Epithelial cell of esophagus (primary cell): ENCODE data around the gene FIG4.
A peak's percentile ranks its signal among the peaks of the same experiment; 100 is the strongest.

ENCODE experiments used
- DNase-seq: peaks from one replicate; pipeline ENCODE4 v3.0.0; 2010; ENCODE audit warnings: low read depth
- H3K4me3 ChIP-seq: 2 replicates; pipeline ENCODE4 v1.5.1; 2011; ENCODE audit warnings: mild to moderate bottlenecking, low read length, control low read depth
- TF ChIP-seq, protein P1 (sequence below): IDR thresholded peaks from 2 replicates; pipeline ENCODE4 v1.5.1; 2011; ENCODE audit warnings: low read depth, mild to moderate bottlenecking, low read length, control low read depth, inconsistent platforms; ENCODE audit not compliant: insufficient read depth; ENCODE audit errors: missing control alignments

The FIG4 gene

GRCh38 chr6:109782491-109782999 lies 91.4 kb downstream of the FIG4 start:
- TF ChIP-seq, protein P1, sequence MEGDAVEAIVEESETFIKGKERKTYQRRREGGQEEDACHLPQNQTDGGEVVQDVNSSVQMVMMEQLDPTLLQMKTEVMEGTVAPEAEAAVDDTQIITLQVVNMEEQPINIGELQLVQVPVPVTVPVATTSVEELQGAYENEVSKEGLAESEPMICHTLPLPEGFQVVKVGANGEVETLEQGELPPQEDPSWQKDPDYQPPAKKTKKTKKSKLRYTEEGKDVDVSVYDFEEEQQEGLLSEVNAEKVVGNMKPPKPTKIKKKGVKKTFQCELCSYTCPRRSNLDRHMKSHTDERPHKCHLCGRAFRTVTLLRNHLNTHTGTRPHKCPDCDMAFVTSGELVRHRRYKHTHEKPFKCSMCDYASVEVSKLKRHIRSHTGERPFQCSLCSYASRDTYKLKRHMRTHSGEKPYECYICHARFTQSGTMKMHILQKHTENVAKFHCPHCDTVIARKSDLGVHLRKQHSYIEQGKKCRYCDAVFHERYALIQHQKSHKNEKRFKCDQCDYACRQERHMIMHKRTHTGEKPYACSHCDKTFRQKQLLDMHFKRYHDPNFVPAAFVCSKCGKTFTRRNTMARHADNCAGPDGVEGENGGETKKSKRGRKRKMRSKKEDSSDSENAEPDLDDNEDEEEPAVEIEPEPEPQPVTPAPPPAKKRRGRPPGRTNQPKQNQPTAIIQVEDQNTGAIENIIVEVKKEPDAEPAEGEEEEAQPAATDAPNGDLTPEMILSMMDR = no peak

GRCh38 chr6:109783250-109783986 lies 92.3 kb downstream of the FIG4 start:
- H3K4me3 ChIP-seq = no peak overlapping the region

More at GRCh38 chr6:109782491-109782999, 91.4 kb downstream of the FIG4 start:
- H3K4me3 ChIP-seq = no peak overlapping the region
- no peak for DNase-seq

GRCh38 chr6:109787312-109787711 lies 96.2 kb downstream of the FIG4 start:
- no peak overlapping the region for H3K4me3 ChIP-seq
- no peak for DNase-seq
- TF ChIP-seq, protein P1 = no peak

More at GRCh38 chr6:109783250-109783986, 92.3 kb downstream of the FIG4 start:
- peak; percentile 22 for DNase-seq
- TF ChIP-seq, protein P1 = peak; percentile 17

DNA sequence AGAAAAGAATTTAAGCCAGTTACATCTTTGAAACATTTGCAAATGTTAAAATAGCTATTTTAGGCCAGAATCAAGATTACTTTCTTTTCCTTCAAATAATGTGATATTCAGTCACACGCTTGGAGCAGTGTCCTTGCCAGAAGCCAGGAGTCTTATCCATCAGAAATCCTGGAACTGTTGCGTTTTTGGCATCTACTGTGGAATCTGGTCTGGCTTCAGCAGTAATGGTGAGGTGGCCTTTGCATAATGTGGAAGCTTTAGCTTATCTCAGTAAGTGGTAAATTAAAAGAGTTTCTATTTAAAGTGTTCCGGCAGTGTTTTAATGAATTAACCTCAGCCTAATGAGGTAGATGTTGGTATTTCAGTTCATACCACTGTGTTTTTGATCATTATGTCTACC lies 97.6 kb downstream of the FIG4 start:
- TF ChIP-seq, protein P1 = no peak
- no peak overlapping the region for H3K4me3 ChIP-seq
- DNase-seq = no peak

DNA sequence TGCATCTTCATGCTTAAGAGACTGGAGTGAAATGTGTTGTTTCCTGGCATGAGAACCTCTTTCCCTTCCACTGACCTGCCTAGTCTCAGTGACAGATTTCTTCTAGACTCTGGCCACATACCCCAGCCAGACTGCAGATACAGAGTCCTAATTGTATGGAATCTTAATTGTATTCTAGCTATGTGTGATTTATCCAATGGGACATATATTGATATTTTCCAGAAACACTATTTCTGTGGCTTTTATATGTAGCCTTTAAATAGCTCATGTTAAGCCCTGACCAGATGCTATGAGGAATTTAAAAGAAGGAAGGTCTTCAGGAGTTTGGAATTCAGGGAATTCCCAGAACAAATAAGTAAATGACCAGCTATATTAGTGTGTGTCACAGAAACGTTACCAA lies 99.0 kb downstream of the FIG4 start:
- H3K4me3 ChIP-seq = no peak overlapping the region
- TF ChIP-seq, protein P1 = no peak
- no peak for DNase-seq

DNA sequence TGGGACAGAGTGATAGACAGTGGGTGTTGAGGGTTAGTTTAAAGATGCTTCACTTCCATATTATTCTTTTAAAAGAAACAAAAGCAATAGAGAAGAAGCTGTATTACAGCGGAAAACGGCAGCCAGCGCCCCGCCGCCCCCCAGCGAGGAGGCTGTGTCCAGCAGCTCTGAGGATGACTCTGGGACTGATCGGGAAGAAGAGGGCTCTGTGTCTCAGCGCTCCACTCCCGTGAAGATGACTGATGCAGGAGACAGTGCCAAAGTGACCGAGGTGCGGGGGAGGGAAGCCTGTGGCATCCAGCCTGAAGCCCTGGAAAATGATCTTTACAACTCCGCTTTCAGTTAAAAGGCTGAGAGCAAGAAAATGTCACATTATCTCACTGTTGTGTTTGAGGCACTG lies 100.2 kb downstream of the FIG4 start:
- H3K4me3 ChIP-seq = no peak overlapping the region
- no peak for DNase-seq
- TF ChIP-seq, protein P1 = no peak

DNA sequence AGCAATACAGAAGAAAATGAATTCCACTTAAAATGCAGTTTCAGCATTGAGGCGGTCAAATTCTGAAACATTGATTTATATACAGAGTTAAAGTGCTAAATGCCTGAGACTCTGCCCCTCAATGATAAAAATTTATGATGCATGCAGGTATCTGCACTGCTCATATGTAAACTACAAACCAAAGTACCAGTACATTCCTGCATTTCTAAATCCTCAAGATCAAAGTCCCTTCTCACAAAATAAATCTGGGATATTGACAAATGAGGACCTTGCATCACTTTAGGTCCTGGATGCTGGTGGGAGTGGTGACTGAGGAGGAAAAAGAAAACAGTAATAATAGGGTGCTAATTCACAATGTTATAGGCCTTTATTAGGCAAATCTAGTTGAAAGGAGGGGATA lies 101.9 kb downstream of the FIG4 start:
- DNase-seq = no peak
- TF ChIP-seq, protein P1 = no peak
- no peak overlapping the region for H3K4me3 ChIP-seq
